Measurements from ENCODE around the gene ABHD17C.

DNA sequence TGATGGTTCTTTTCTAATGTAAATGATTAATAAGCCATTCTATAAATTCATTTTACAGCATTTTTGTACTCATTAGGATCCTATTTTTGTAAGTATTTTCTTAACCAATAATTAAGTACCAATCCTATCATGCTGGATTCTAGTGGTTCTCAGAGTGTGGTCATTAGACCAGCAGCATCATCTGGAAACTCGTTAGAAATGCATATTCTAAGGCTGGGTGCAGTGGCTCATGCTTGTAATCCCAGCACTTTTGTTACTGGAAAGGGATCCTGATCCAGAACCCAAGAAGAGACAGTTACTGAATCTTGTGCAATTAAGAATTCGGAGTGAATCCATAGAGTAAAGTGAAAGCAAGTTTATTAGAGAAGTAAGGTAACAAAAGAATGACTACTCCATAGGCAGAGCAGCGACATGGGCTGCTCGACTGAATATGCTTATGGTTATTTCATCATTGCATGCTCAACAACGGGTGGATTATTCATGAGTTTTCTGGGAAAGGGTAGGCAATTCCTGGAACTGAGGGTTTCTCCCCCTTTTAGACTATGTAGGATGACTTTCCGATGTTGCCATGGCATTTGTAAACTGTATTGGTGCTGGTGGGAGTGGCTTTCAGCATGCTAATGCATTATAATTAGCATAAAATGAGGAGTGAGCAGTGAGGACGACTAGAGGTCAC lies 74.2 kb downstream of the ABHD17C start:
- TF ChIP-seq, protein P1, sequence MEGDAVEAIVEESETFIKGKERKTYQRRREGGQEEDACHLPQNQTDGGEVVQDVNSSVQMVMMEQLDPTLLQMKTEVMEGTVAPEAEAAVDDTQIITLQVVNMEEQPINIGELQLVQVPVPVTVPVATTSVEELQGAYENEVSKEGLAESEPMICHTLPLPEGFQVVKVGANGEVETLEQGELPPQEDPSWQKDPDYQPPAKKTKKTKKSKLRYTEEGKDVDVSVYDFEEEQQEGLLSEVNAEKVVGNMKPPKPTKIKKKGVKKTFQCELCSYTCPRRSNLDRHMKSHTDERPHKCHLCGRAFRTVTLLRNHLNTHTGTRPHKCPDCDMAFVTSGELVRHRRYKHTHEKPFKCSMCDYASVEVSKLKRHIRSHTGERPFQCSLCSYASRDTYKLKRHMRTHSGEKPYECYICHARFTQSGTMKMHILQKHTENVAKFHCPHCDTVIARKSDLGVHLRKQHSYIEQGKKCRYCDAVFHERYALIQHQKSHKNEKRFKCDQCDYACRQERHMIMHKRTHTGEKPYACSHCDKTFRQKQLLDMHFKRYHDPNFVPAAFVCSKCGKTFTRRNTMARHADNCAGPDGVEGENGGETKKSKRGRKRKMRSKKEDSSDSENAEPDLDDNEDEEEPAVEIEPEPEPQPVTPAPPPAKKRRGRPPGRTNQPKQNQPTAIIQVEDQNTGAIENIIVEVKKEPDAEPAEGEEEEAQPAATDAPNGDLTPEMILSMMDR (IDR thresholded peaks at IDR 0.05): no peak
- TF ChIP-seq POLR2A (IDR thresholded peaks at IDR 0.05): no peak

Data from testis (tissue), 2 donors.